A673 (cell line): Measurements from ENCODE around the gene SLC44A1. TPM values are rescaled to one million over a fixed set of nuclear protein-coding genes. Genes with fewer than 3 reads are reported as not detected.

Experiments
- BruUV-seq: library from RNA; stranded (reverse); fragments of 400-500 nt; replicated peaks from 2 replicates; lab custom pipeline; 2021; lab: Mats Ljungman, UMichigan
- CTCF ChIA-PET: fragments of 300-600 bp; sonication (Branson Sonifier 250); formaldehyde crosslinking; loops from one replicate; lab custom pipeline; 2022; ENCODE audit warnings: antibody characterized with exemption; lab: Charles Lee
- POLR2A ChIA-PET: fragments of 300-600 bp; sonication (Branson Sonifier 250); formaldehyde crosslinking; loops from one replicate; lab custom pipeline; 2022; ENCODE audit warnings: antibody characterized with exemption; ENCODE audit not compliant: low non-redundant PET; lab: Charles Lee
- DNase-seq: peaks from one replicate; pipeline ENCODE4 v3.0.0-alpha.2; 2015; ENCODE audit warnings: low spot score
- H3K27ac ChIP-seq: fragments of 200-600 bp; sonication (generic); 2 replicates; pipeline ENCODE4 v1.5.1; 2016; ENCODE audit warnings: mixed run types, low read depth, mild to moderate bottlenecking, mixed read lengths, antibody characterized with exemption, low read length; ENCODE audit not compliant: poor library complexity, severe bottlenecking
- H3K27me3 ChIP-seq: fragments of 200-600 bp; sonication (generic); replicated peaks from 2 replicates; pipeline ENCODE4 v1.6.1; 2017; ENCODE audit warnings: mixed run types, low read depth, mild to moderate bottlenecking, mixed read lengths, antibody characterized with exemption, low read length; ENCODE audit not compliant: insufficient read depth, poor library complexity
- H3K36me3 ChIP-seq: fragments of 200-600 bp; sonication (generic); 2 replicates; pipeline ENCODE4 v1.6.1; 2016; ENCODE audit warnings: mixed run types, mild to moderate bottlenecking, mixed read lengths, antibody characterized with exemption, low read length; ENCODE audit not compliant: insufficient read depth, poor library complexity, severe bottlenecking
- H3K4me1 ChIP-seq: fragments of 200-600 bp; sonication (generic); 2 replicates; pipeline ENCODE4 v1.6.1; 2017; ENCODE audit warnings: mixed run types, mild to moderate bottlenecking, mixed read lengths, antibody characterized with exemption, low read length; ENCODE audit not compliant: insufficient read depth, poor library complexity, severe bottlenecking
- H3K4me3 ChIP-seq: fragments of 200-600 bp; sonication (generic); 2 replicates; pipeline ENCODE4 v1.5.1; 2016; ENCODE audit warnings: low read depth, mixed run types, mild to moderate bottlenecking, mixed read lengths, low read length; ENCODE audit not compliant: poor library complexity, severe bottlenecking
- H3K9me3 ChIP-seq: fragments of 200-600 bp; sonication (generic); 2 replicates; pipeline ENCODE4 v1.6.1; 2016; ENCODE audit warnings: mixed run types, low read depth, mild to moderate bottlenecking, mixed read lengths, antibody characterized with exemption, low read length; ENCODE audit not compliant: poor library complexity, severe bottlenecking
- EZH2 ChIP-seq: fragments of 200-600 bp; sonication (generic); IDR thresholded peaks from 2 replicates; pipeline ENCODE4 v1.6.1; 2017; ENCODE audit warnings: borderline replicate concordance, low read depth, mild to moderate bottlenecking, mixed read lengths, antibody characterized with exemption, low read length; ENCODE audit not compliant: poor library complexity, severe bottlenecking
- intact Hi-C: fragments of 100-400 bp; cut with micrococcal nuclease; formaldehyde crosslinking; loops from one replicate; pipeline ENCODE4 v1.10.0; 2022; ENCODE audit not compliant: unreplicated experiment
- total RNA-seq: library from RNA; stranded (reverse); gene quantifications from 2 replicates; pipeline ENCODE4 v1.2.3, GENCODE V29; 2021
- TF ChIP-seq, protein P1 (sequence below): fragments of 300-800, 200-600 bp; sonication (generic); conservative IDR thresholded peaks from 2 replicates; pipeline ENCODE4 v1.5.1; 2017; ENCODE audit warnings: low read depth, mild to moderate bottlenecking, antibody characterized with exemption, low read length, moderate library complexity, mixed read lengths

SLC44A1 gene
- total RNA-seq, 1 experiment from 2014 or later = 11.9 TPM

DNA sequence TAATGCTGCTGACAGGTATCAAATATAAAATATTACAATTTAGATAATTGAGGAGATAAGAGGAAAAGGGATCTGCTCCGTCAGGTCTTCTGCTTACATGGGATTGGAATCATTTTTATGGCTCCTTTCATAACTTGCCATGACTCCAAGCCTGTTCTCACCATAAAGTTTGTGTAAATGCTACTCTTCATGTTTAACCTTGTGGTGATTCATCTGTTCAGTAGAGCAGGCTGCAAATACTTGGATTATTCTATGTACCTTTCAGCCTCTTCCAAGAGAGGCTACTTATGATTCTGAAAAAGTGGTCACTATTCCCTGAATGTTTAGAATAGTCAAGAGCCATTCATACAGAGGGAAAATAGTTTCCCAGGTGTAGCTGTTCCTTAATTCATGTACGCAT lies 66.9 kb downstream of the SLC44A1 start:
- ChIA-PET CTCF (no interaction called here), POLR2A (no interaction called here)
- no peaks in the 10 kb centered on the region for H3K9me3 ChIP-seq
- H3K4me1 ChIP-seq = no peaks in the 10 kb centered on the region
- H3K36me3 ChIP-seq = no peaks in the 10 kb centered on the region
- H3K27me3 ChIP-seq = no peaks in the 10 kb centered on the region
- no peak for DNase-seq
- H3K4me3 ChIP-seq = no peak overlapping the region
- no TSS peak for BruUV-seq
- H3K27ac ChIP-seq = no peak overlapping the region
- TF ChIP-seq, protein P1, sequence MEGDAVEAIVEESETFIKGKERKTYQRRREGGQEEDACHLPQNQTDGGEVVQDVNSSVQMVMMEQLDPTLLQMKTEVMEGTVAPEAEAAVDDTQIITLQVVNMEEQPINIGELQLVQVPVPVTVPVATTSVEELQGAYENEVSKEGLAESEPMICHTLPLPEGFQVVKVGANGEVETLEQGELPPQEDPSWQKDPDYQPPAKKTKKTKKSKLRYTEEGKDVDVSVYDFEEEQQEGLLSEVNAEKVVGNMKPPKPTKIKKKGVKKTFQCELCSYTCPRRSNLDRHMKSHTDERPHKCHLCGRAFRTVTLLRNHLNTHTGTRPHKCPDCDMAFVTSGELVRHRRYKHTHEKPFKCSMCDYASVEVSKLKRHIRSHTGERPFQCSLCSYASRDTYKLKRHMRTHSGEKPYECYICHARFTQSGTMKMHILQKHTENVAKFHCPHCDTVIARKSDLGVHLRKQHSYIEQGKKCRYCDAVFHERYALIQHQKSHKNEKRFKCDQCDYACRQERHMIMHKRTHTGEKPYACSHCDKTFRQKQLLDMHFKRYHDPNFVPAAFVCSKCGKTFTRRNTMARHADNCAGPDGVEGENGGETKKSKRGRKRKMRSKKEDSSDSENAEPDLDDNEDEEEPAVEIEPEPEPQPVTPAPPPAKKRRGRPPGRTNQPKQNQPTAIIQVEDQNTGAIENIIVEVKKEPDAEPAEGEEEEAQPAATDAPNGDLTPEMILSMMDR = no peak
- no peak for TF ChIP-seq EZH2
- intact Hi-C loops = no loop called here

DNA sequence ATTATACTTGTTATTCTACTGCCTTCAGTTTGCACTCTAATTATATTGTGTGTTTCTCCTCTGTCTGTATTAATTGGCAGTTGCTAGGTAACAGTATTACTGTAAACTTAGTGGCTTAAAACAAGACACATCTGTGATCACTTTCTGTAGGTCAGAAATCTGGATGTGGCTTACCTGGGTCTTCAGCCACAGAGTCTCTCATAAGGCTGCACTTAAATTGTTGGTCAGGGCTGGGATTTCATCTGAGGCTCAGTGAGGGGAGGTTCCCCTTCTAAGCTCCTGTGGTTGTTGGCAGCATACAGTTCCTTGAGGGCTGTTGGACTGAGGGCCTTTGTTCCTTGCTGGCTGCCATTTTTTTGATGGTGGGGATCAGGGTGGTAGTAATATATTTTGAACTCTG lies 68.8 kb downstream of the SLC44A1 start:
- POLR2A ChIA-PET = no interaction called here
- intact Hi-C loops = no loop called here
- CTCF ChIA-PET = no interaction called here

DNA sequence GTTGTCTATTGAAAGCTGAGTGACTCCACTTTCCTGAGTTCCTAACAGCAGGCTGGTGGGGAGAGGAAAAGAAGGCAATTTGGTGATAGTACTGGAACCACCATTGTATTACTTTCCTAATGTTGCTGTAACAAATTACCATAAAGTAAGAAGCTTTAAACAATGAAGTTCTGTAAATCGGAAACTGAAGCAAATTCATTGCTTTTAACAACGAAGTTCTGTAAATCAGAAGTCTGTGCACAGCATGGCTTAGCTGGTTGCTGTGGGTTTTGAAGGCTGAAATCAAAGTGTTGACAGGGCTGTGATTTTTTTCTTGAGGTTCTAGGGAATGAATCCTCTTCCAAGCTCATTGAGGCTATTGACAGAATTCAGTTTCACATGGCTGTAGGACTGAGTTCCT lies 72.3 kb downstream of the SLC44A1 start:
- TF ChIP-seq EZH2 = no peak
- no peaks in the 10 kb centered on the region for H3K9me3 ChIP-seq
- intact Hi-C loops = no loop called here
- H3K27ac ChIP-seq = no peak overlapping the region
- H3K4me1 ChIP-seq = no peaks in the 10 kb centered on the region
- no peak for DNase-seq
- ChIA-PET CTCF (no interaction called here), POLR2A (no interaction called here)
- no peaks in the 10 kb centered on the region for H3K27me3 ChIP-seq
- H3K36me3 ChIP-seq = no peaks in the 10 kb centered on the region
- BruUV-seq = no TSS peak
- no peak overlapping the region for H3K4me3 ChIP-seq

More for the DNA sequence above, 68.8 kb downstream of the SLC44A1 start:
- Histone ChIP-seq H3K27ac (no peak overlapping the region), H3K4me3 (no peak overlapping the region), H3K4me1 (no peaks in the 10 kb centered on the region), H3K27me3 (no peaks in the 10 kb centered on the region), H3K36me3 (no peaks in the 10 kb centered on the region), H3K9me3 (no peaks in the 10 kb centered on the region)
- TF ChIP-seq, protein P1 = no peak
- BruUV-seq = no TSS peak
- DNase-seq = no peak

DNA sequence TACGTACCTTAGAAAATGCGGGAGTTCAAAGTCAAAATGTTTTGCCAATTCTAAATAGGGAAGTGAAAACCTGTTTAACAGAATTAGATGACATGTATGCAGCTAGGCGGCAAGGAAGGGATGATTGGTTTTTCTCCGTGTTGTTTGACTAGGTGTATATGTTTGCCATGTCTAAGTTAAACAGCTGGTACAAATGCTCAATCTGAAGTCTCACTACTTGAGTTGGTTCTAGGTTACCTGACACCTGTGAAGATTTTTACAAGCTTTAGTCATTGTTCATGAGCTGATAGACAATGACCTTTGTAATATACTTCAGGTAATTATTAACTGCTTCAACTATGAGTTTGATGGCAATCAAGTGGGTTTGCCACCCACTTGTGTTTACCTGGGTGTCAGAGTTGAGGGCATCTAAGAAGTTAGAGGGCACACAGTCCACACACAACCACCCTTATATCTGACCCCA lies 74.3 kb downstream of the SLC44A1 start:
- no peak for DNase-seq
- Histone ChIP-seq H3K4me1 (no peaks in the 10 kb centered on the region), H3K9me3 (no peaks in the 10 kb centered on the region), H3K27me3 (no peaks in the 10 kb centered on the region), H3K36me3 (no peaks in the 10 kb centered on the region), H3K4me3 (no peak overlapping the region), H3K27ac (no peak overlapping the region)
- POLR2A ChIA-PET = no interaction called here
- TF ChIP-seq EZH2 = no peak
- no TSS peak for BruUV-seq
- CTCF ChIA-PET = no interaction called here
- intact Hi-C loops = no loop called here
